Lower leg skin (tissue), 4 donors: ENCODE measurements around the gene TXNRD2. TPM values are rescaled to one million over a fixed set of nuclear protein-coding genes. Genes with fewer than 3 reads are reported as not detected.

Experiments
- DNase-seq, 2 donors: peaks; one replicate each; pipeline ENCODE4 v3.0.0-alpha.2; 2019; ENCODE audit warnings: low spot score in 2 of 2
- H3K4me3 ChIP-seq: fragments of 200-600 bp; sonication (generic); 2 replicates; pipeline ENCODE4 v1.5.1; 2017; ENCODE audit warnings: mild to moderate bottlenecking, low read depth; ENCODE audit not compliant: poor library complexity, severe bottlenecking
- POLR2A ChIP-seq, 2 donors: fragments of 450-650 bp; IDR thresholded peaks; one replicate each; pipeline ENCODE4 v1.6.1; 2016 to 2017; ENCODE audit warnings: antibody characterized with exemption in 2 of 2, mild to moderate bottlenecking in 1 of 2, moderate library complexity in 1 of 2
- WGBS, 2 donors: methylation state at CpG; one replicate each; pipeline ENCODE4 v1.1.5; 2018; 5-methylcytosine and 5-hydroxymethylcytosine counted together
- intact Hi-C: fragments of 100-400 bp; cut with DNase I; formaldehyde crosslinking; loops from one replicate; pipeline ENCODE4 v1.15.0; 2023; ENCODE audit warnings: low total_unique reads
- total RNA-seq, 4 donors: library from RNA; depleted of rRNA; stranded (reverse); fragments of >200 nt; gene quantifications; one replicate each; pipeline ENCODE4 v1.1.0, GENCODE V29; 2016
- TF ChIP-seq, protein P1 (sequence below), 3 donors: fragments of 450-650 bp; IDR thresholded peaks; one replicate each; pipeline ENCODE4 v1.5.1; 2016; ENCODE audit warnings: antibody characterized with exemption in 3 of 3, mild to moderate bottlenecking in 3 of 3, moderate library complexity in 2 of 3

The TXNRD2 gene
- total RNA-seq, 4 donors from 2014 or later = 10.9 to 16.8 (median 15.2) TPM

- TF ChIP-seq, protein P1, sequence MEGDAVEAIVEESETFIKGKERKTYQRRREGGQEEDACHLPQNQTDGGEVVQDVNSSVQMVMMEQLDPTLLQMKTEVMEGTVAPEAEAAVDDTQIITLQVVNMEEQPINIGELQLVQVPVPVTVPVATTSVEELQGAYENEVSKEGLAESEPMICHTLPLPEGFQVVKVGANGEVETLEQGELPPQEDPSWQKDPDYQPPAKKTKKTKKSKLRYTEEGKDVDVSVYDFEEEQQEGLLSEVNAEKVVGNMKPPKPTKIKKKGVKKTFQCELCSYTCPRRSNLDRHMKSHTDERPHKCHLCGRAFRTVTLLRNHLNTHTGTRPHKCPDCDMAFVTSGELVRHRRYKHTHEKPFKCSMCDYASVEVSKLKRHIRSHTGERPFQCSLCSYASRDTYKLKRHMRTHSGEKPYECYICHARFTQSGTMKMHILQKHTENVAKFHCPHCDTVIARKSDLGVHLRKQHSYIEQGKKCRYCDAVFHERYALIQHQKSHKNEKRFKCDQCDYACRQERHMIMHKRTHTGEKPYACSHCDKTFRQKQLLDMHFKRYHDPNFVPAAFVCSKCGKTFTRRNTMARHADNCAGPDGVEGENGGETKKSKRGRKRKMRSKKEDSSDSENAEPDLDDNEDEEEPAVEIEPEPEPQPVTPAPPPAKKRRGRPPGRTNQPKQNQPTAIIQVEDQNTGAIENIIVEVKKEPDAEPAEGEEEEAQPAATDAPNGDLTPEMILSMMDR (IDR thresholded peaks at IDR 0.05) = no peak
- no peak for TF ChIP-seq POLR2A (IDR thresholded peaks at IDR 0.05)
- DNase-seq = no peak
- H3K4me3 ChIP-seq = no peak overlapping the region
- 93% methylated on average over 12 to 13 of the region's 13 CpGs for WGBS, 2 donors
- intact Hi-C loops = no loop called here
Measured at GRCh38 chr22:19900707-19901436, 40.7 kb downstream of the TXNRD2 start.

DNA sequence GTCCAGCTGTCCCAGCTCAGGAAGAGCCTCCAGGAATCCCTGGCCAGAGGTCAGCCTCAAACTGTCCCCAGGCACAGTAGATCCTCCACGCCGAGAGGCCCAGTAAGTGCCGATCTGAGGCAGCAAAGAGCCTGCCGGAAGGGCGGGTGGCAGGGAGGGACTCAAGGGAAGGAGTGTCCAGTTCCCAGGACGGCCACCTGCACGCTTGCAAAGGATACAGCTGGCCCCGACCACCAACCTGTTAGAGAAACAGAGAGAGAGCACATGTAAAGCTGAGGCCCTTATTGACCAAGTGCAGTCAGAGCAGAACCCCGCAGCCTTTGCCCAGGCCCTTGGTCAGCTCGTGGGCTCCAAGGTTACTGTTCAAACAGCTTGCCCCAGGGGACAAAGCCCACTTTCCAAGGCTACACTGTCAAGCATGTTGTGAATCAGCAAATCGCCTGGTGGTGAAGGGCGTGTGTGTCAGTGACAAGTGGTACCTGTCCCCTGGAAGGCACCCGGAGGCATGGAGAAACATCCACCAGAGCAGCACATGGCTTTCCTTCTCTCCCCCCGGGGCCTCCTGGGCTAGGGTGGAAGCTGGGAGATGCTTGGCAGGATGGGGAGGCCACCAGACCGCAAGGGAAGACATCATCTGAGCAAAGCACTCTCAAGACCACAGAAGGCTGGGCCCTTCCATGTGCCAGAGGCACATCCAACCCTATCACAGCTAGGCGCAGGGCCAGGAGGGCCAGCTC is 42.6 kb downstream of the TXNRD2 start:
- no peak overlapping the region for H3K4me3 ChIP-seq
- intact Hi-C loops = no loop called here
- DNase-seq = no peak
- no peak for TF ChIP-seq POLR2A (IDR thresholded peaks at IDR 0.05)
- TF ChIP-seq, protein P1 (IDR thresholded peaks at IDR 0.05) = no peak
- 87 to 89% methylated on average over 15 to 16 of the region's 16 CpGs for WGBS, 2 donors

DNA sequence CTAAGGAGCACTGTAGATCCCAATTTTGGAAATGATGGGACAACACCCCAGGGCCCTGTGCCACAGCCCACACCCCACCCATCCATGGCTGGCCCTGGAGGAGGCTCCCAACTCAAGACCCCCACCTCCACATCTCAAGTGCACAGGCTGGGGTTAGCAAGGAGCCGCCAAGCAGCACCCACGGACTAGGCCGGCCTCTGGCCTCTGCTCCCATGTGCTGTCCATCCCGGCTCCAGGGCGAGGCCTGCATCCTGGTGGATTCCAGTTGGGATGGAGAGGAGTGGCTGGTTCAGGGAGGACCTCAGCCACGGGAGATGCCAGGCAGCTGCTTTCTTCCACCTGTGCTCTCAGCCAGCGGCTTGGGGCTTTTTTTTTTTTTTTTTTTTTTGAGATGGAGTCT is 43.5 kb downstream of the TXNRD2 start:
- H3K4me3 ChIP-seq = no peak overlapping the region
- TF ChIP-seq, protein P1 (IDR thresholded peaks at IDR 0.05) = no peak
- no peak for TF ChIP-seq POLR2A (IDR thresholded peaks at IDR 0.05)
- no peak for DNase-seq
- WGBS, 2 donors = 86 to 94% methylated on average over 7 of the region's 7 CpGs
- intact Hi-C loops = no loop called here

- no peak overlapping the region for H3K4me3 ChIP-seq
- 90 to 93% methylated on average over 15 to 16 of the region's 16 CpGs for WGBS, 2 donors
- TF ChIP-seq, protein P1 (IDR thresholded peaks at IDR 0.05) = no peak
- TF ChIP-seq POLR2A (IDR thresholded peaks at IDR 0.05) = no peak
- intact Hi-C loops = no loop called here
- DNase-seq = no peak
Measured at GRCh38 chr22:19897726-19898125, 43.9 kb downstream of the TXNRD2 start.

- intact Hi-C loops = no loop called here
- no peak for DNase-seq
- H3K4me3 ChIP-seq = no peak overlapping the region
- WGBS, 2 donors = 70 to 84% methylated on average over 12 to 15 of the region's 15 CpGs
- TF ChIP-seq POLR2A (IDR thresholded peaks at IDR 0.05) = no peak
- TF ChIP-seq, protein P1 (IDR thresholded peaks at IDR 0.05) = no peak
Measured at GRCh38 chr22:19896665-19897355, 44.8 kb downstream of the TXNRD2 start.
